ENCODE measurements around the gene TUSC2.

The TUSC2 gene

GRCh38 chr3:50358911-50359759 is 31.1 kb upstream of the TUSC2 start, which contains the start of gene TMEM115:
Gene TMEM115, minus strand, starts transcription at chr3:50359521. Its CDS starts 458 bp downstream, at chr3:50359063.
- H3K4me3 ChIP-seq (ENCODE audit: low read depth, low read length) = peak within 1 kb of the TSS; percentile 98
- TF ChIP-seq CTCF (IDR thresholded peaks at IDR 0.05; ENCODE audit: borderline replicate concordance, insufficient read depth, low read depth, low read length) = no peak

GRCh38 chr3:50358355-50358910 is 30.4 kb upstream of the TUSC2 start:
- TF ChIP-seq CTCF (IDR thresholded peaks at IDR 0.05; ENCODE audit: borderline replicate concordance, insufficient read depth, low read depth, low read length) = no peak
- H3K4me3 ChIP-seq (ENCODE audit: low read depth, low read length) = peak overlapping the region; percentile 98

- peak overlapping the region; percentile 2 for H3K4me3 ChIP-seq (ENCODE audit: low read depth, low read length)
- no peak for TF ChIP-seq CTCF (IDR thresholded peaks at IDR 0.05; ENCODE audit: borderline replicate concordance, insufficient read depth, low read depth, low read length)
Measured at GRCh38 chr3:50357481-50357880, 29.5 kb upstream of the TUSC2 start.

- no peak for TF ChIP-seq CTCF (IDR thresholded peaks at IDR 0.05; ENCODE audit: borderline replicate concordance, insufficient read depth, low read depth, low read length)
- no peak overlapping the region for H3K4me3 ChIP-seq (ENCODE audit: low read depth, low read length)
Measured at GRCh38 chr3:50356553-50356952, 28.5 kb upstream of the TUSC2 start.

GRCh38 chr3:50355829-50356552 is 28.0 kb upstream of the TUSC2 start:
- no peak for TF ChIP-seq CTCF (IDR thresholded peaks at IDR 0.05; ENCODE audit: borderline replicate concordance, insufficient read depth, low read depth, low read length)
- H3K4me3 ChIP-seq (ENCODE audit: low read depth, low read length) = no peak overlapping the region

- no peak for TF ChIP-seq CTCF (IDR thresholded peaks at IDR 0.05; ENCODE audit: borderline replicate concordance, insufficient read depth, low read depth, low read length)
Measured at GRCh38 chr3:50354850-50355249, 26.8 kb upstream of the TUSC2 start.

More at GRCh38 chr3:50354850-50355249, 26.8 kb upstream of the TUSC2 start:
- H3K4me3 ChIP-seq (ENCODE audit: low read depth, low read length) = no peak overlapping the region

All from GM12875 (cell line).